Skeletal muscle satellite cell (primary cell): ENCODE results near the gene SLC22A17.
"Not testable (repeated sequence)": the region's sequence is repeated elsewhere in the genome, so short reads cannot be mapped to it uniquely, and the experiment has no call there.

Experiments used
- H3K27me3 ChIP-seq: 2 replicates; pipeline ENCODE4 v1.7.0; 2013; ENCODE audit warnings: low read length; ENCODE audit not compliant: control insufficient read depth, insufficient read depth
- H3K36me3 ChIP-seq: 2 replicates; pipeline ENCODE4 v1.7.0; 2013; ENCODE audit warnings: mild to moderate bottlenecking, control low read depth, low read length; ENCODE audit not compliant: insufficient read depth
- H3K4me1 ChIP-seq: 2 replicates; pipeline ENCODE4 v1.7.0; 2013; ENCODE audit warnings: low read length; ENCODE audit not compliant: control insufficient read depth, insufficient read depth
- H3K4me2 ChIP-seq: 2 replicates; pipeline ENCODE4 v1.7.0; 2013; ENCODE audit warnings: mild to moderate bottlenecking, low read length
- H3K4me3 ChIP-seq: 2 replicates; pipeline ENCODE4 v1.7.0; 2013; ENCODE audit warnings: low read length
- H3K9ac ChIP-seq: 2 replicates; pipeline ENCODE4 v1.7.0; 2013; ENCODE audit warnings: mild to moderate bottlenecking, low read depth, low read length, moderate library complexity
- H3K9me3 ChIP-seq: replicated peaks from 2 replicates; pipeline ENCODE4 v1.7.0; 2013; ENCODE audit warnings: mild to moderate bottlenecking, control low read depth, low read length

SLC22A17 gene

DNA sequence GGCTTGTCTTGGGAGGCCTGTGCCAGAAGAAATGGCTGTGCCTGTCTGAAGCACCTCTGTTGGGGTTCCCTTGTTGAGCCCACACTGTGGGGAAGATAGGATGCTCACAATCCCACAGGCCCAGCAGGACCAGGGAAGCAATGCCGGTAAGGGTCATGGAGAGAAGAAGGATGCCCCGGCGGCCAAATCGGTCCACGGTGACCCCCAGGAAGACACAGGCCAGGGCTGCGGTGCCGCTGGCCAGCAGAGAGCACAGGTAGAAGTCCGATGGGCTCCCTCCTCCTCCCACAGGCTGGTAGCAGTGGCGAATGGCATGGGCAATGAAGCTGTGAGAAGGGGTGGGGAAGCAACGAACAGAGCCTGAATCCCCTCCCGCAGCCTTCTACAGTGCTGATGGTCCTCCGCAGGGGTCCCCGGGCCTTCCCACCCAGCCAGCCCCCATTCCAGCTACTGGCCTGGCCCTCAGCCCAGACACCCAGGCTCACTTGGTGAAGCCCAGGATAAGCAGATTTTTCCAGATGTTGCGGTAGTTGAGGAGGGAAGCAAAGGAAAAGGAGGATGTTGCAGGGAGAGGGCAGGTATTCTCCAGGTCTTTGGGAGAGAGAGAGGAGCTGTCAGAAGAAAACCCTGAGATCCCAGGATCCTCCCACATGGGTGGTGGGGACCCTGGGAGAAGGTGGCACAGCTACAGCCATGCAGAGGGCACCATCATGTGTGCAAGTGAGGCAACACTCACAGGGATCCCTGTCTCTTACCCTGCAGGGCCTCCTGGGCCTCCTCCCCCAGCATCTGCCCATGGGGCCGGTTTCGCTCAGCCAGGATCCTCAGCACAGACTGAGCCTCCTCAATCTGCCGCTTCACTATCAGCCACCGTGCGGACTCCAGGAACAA is 5.0 kb downstream of the SLC22A17 start:
- H3K4me2 ChIP-seq: no peak overlapping the region
- H3K36me3 ChIP-seq: no peaks in the 10 kb centered on the region
- H3K4me3 ChIP-seq: no peak overlapping the region
- no peak overlapping the region for H3K9ac ChIP-seq
- H3K27me3 ChIP-seq: peaks cover 8% of the 10 kb centered on the region
- peaks cover 7% of the 10 kb centered on the region for H3K4me1 ChIP-seq
- H3K9me3 ChIP-seq: no peaks in the 10 kb centered on the region

DNA sequence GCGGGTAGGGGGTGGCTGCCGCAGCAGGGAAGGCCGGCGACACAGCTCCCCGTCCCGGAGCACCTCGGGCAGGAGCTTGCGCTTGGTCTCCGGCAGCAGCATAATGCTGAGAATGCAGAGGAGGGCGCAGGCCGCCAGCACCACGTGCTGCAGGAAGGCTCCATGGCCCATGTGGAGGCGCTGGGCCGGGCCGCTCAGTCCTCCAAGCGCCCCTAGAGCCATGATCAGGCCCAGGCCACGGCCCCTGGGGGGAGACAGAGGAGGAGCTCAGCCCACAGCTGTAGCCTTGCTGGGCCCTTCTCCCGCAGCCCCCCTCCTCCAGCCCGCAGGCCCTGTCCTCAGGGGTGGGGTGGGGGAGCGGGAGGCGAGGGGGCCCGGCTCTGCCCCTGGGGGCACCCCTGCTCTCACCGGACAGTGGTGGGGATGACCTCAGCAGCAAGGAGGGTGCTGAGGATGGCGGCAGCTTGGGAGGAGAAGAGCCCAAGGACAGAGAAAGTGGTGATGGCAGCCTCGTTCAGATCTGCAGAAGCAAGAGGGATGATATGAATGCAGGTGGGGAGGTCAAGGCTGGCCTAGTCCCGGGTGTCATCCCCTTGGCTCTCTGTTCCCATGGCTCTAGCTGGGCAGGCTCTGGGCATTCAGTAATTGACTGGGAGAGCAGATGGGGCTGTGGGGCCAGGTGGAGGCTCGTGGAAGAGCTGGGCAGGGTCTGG is 5.8 kb downstream of the SLC22A17 start:
- Histone ChIP-seq H3K4me3 (no peak overlapping the region), H3K4me2 (no peak overlapping the region), H3K27me3 (peaks cover 13% of the 10 kb centered on the region), H3K4me1 (peaks cover 3% of the 10 kb centered on the region), H3K9me3 (no peaks in the 10 kb centered on the region), H3K9ac (no peak overlapping the region), H3K36me3 (no peaks in the 10 kb centered on the region)

DNA sequence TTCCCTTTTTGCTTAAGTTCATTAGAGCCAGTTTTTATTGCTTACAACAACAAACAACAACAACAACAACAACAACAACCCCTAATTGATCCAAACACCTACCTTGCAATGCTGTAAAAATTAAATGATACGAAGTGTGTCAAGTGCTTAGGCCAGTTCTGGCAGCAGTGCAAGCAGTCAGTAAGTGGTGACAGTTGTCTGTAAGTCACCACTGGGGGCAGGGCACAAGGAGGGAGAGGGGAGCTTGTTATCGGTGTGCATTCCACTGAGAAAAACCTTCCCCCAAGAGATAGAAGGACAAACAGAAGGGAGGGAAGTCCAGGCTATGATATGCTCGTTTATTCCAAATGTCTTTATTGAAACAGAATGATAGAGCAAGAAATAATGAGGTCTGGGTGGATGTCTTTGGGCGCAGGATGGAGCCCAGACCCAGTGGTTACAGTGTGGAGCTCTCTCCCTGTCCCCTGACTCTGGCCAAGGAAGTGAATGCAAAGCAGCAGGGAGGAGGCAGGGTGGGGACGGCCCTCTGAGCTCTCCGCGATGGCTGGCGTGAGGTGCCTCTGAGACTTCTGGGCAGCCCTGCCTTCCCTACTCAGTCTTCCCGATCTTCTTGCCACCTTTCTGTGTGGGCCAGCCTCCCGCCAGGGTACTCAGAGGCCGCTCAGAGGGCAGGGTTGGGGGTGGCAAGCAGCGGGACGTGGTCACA is 6.5 kb downstream of the SLC22A17 start:
- no peak overlapping the region for H3K4me2 ChIP-seq
- peaks cover 9% of the 10 kb centered on the region for H3K27me3 ChIP-seq
- no peak overlapping the region for H3K4me3 ChIP-seq
- H3K9me3 ChIP-seq: no peaks in the 10 kb centered on the region
- no peaks in the 10 kb centered on the region for H3K4me1 ChIP-seq
- H3K36me3 ChIP-seq: no peaks in the 10 kb centered on the region
- H3K9ac ChIP-seq: no peak overlapping the region

DNA sequence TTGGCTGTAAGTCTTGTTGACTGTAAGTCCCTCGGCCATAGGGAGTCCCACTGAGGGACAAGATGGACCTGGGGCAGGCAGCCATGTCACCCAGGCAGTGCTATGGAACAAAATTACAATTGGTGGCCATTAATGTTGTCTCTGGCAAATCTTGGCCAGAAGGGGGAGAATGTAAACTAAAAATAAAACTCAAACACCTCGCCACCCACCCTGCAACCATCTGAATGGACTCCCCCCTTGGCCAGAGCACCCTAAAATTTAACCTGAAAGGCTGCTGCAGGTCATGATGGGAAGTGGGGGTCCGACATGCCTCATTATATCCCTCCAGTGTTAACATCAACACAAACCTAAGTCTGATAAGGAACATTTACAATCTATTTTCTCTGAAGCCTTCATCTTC is 8.2 kb downstream of the SLC22A17 start:
- Histone ChIP-seq H3K4me1 (no peaks in the 10 kb centered on the region), H3K4me2 (no peak overlapping the region), H3K27me3 (peaks cover 6% of the 10 kb centered on the region), H3K9ac (no peak overlapping the region), H3K4me3 (no peak overlapping the region), H3K9me3 (no peaks in the 10 kb centered on the region), H3K36me3 (no peaks in the 10 kb centered on the region)

DNA sequence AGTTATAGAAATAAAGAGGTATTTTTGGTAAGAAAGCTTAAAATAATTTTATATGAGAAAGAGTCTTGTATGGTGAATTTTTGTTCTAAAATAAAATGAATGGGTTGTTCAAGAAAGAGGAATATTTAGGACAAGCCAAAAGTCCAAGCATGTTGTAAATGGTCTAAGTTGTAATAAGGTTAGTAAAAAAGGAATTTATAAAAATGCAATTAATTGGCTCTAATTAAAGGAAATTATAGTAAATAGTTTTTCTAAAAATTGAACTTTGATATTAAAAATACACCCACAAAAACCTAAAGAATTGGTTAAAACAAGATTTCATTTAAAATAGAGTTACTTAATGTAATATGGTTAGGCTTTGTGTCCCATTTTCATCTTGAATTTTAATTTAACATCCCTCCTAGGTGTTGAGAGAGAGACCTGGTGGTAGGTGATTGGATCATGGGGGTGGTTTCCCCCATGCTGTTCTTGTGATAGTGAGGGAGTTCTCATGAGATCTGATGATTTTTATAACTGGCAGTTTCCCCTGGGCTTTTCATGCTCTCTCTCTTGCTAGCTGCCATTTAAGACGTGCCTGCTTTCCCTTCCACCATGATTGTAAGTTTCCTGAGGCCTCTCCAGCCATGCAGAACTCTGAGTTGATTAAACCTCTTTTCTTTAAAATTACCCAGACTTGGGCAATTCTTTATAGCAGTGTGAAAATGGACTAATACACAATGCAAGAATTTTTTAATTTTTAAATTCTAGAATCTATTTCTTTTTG is 13.0 kb downstream of the SLC22A17 start:
- no peaks in the 10 kb centered on the region for H3K9me3 ChIP-seq
- no peaks in the 10 kb centered on the region for H3K4me1 ChIP-seq
- H3K4me2 ChIP-seq: no peak overlapping the region
- no peaks in the 10 kb centered on the region for H3K36me3 ChIP-seq
- no peak overlapping the region for H3K4me3 ChIP-seq
- peaks cover 27% of the 10 kb centered on the region for H3K27me3 ChIP-seq
- no peak overlapping the region for H3K9ac ChIP-seq

DNA sequence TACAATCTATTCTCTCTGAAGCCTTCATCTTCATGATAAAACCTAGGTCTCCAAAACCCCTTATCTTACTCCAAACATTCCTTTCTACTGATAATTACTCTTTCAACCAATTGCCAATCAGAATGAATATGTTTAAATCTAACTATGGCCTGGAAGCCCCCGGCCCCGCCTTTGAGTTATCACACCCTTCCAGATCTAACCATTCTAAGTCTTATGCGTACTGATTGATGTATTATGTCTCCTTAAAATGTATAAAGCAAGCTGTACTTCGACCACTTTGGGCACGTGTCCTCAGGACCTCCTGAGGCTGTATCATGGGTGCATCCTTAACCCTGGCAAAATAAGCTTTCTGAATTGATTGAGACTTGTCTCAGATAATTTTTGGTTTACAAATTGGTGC is 17.1 kb downstream of the SLC22A17 start:
- no peaks in the 10 kb centered on the region for H3K4me1 ChIP-seq
- H3K36me3 ChIP-seq: no peaks in the 10 kb centered on the region
- no peak overlapping the region for H3K9ac ChIP-seq
- no peak overlapping the region for H3K4me2 ChIP-seq
- H3K4me3 ChIP-seq: no peak overlapping the region
- no peaks in the 10 kb centered on the region for H3K9me3 ChIP-seq
- H3K27me3 ChIP-seq: peaks cover 23% of the 10 kb centered on the region

DNA sequence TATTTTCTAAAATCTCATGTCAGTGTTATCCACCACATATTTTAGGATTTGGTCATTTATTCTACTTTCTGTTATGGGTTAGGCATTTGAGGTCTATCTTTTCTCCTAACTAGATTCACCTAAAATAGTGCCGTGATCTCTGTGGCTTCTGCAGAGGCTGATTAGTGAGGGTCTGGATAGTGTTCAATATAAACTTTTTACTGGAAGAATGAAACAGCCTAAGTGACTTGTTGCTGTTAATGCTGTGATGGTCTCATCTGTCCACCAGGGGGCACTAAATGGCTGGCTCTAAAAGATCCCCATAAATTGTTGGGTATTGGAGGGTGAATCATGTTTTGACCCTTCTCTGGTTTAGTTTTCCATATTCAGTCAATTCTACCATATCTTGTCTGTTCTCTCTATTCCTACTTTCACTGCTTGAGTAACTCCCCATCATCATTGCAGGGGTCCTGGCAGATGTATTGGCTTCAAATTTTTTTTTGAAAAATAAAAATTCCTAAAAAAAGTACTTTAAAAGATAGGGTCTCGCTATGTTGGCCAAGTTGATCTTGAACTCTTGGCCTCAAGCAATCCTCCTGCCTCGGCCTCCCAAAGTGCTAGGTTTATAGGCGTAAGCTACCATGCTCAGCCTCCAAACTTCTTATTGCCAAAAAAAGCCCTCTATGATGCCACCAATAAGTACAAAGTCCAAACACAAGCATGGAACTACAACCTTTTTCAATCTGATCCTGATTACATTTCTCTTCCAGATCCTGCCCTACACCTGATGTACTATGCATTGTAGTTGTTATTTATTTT is 24.5 kb downstream of the SLC22A17 start:
- Histone ChIP-seq H3K4me1 (peaks cover 4% of the 10 kb centered on the region), H3K4me3 (no peak overlapping the region), H3K36me3 (peaks cover 27% of the 10 kb centered on the region), H3K4me2 (no peak overlapping the region), H3K9ac (no peak overlapping the region), H3K27me3 (peaks cover 3% of the 10 kb centered on the region), H3K9me3 (no peaks in the 10 kb centered on the region)

DNA sequence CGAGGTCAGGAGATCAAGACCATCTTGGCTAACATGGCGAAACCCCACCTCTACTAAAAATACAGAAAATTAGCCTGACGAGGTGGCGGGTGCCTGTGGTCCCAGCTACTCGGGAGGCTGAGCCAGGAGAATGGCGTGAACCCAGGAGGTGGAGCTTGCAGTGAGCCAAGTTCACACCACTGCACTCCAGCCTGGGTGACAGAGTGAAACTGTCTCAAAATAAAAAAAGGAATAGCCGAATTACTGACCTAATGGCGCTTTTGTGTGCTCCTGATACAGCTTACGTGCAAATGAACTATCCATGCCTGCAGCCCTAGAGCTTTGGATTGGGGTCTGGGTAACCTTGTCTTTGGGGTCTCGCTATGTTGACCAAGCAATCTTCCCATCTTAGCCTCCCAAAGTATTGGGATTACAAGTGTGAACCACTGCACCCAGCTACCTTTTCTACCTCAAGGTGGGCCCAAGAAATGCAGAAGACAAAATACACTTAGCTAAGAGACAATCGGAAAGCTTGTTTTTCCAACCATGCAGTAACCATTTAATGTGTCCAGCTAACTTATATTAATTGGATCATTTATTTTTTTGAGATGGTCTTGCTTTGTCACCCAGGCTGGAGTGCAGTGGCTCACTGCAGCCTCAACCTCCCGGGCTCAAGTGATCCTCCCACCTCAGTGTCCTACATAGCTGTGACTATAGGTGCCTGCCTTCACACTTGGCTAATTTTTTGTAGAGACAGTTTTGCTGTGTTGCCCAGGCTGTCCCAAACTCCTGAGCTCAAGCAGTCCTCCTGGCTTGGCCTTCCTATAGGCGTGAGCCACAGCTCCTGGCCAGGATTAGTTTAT is 26.0 kb downstream of the SLC22A17 start:
- H3K27me3 ChIP-seq: no peaks in the 10 kb centered on the region
- H3K36me3 ChIP-seq: peaks cover 30% of the 10 kb centered on the region
- no peak overlapping the region for H3K4me2 ChIP-seq
- no peaks in the 10 kb centered on the region for H3K9me3 ChIP-seq
- H3K4me3 ChIP-seq: no peak overlapping the region
- no peak overlapping the region for H3K9ac ChIP-seq
- H3K4me1 ChIP-seq: peaks cover 10% of the 10 kb centered on the region

DNA sequence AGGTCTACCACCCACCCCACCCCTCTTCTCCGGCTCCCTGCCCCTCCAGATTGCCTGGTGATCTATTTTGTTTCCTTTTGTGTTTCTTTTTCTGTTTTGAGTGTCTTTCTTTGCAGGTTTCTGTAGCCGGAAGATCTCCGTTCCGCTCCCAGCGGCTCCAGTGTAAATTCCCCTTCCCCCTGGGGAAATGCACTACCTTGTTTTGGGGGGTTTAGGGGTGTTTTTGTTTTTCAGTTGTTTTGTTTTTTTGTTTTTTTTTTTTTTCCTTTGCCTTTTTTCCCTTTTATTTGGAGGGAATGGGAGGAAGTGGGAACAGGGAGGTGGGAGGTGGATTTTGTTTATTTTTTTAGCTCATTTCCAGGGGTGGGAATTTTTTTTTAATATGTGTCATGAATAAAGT is 26.9 kb downstream of the SLC22A17 start:
- not testable (repeated sequence) for H3K9ac ChIP-seq
- H3K36me3 ChIP-seq: peaks cover 30% of the 10 kb centered on the region

DNA sequence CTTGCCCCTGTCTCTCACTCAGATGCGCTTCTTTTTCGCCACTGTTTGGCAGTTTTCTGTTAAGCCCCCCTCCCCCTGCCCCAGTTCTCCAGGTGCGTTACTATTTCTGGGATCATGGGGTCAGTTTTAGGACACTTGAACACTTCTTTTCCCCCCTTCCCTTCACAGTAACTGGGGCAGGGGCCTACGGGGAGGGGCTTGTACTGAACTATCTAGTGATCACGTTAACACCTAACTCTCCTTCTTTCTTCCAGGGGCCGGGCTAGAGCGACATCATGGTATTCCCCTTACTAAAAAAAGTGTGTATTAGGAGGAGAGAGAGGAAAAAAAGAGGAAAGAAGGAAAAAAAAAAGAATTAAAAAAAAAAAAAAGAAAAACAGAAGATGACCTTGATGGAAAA is 27.7 kb downstream of the SLC22A17 start:
- Histone ChIP-seq H3K4me2 (no peak overlapping the region), H3K9me3 (no peaks in the 10 kb centered on the region), H3K27me3 (no peaks in the 10 kb centered on the region), H3K36me3 (peaks cover 36% of the 10 kb centered on the region), H3K9ac (no peak overlapping the region), H3K4me1 (peaks cover 15% of the 10 kb centered on the region), H3K4me3 (no peak overlapping the region)

More for the DNA sequence above, 26.9 kb downstream of the SLC22A17 start:
- not testable (repeated sequence) for H3K4me2 ChIP-seq, H3K27me3 ChIP-seq, H3K9me3 ChIP-seq, H3K4me3 ChIP-seq
- H3K4me1 ChIP-seq: peaks cover 10% of the 10 kb centered on the region
